MG63 (cell line): Measurements from ENCODE around the gene PHLDB2. TPM values are rescaled to one million over a fixed set of nuclear protein-coding genes. Genes with fewer than 3 reads are reported as not detected.
A peak's percentile ranks its signal among the peaks of the same experiment; 100 is the strongest.

Experiments
- DNase-seq: peaks from one replicate; pipeline ENCODE4 v3.0.0-alpha.2; 2020
- H3K27me3 ChIP-seq: fragments of 250-450 bp; sonication (Bioruptor Pico); 2 replicates; pipeline ENCODE4 v1.5.1; 2020; ENCODE audit warnings: mild to moderate bottlenecking, moderate library complexity
- H3K36me3 ChIP-seq: fragments of 250-450 bp; sonication (Bioruptor Pico); 2 replicates; pipeline ENCODE4 v1.5.1; 2020; ENCODE audit warnings: mild to moderate bottlenecking, moderate library complexity
- H3K4me3 ChIP-seq: fragments of 250-450 bp; sonication (Bioruptor Pico); 2 replicates; pipeline ENCODE4 v1.5.1; 2020; ENCODE audit warnings: mild to moderate bottlenecking, moderate library complexity
- H3K9me3 ChIP-seq: fragments of 250-450 bp; sonication (Bioruptor Pico); 2 replicates; pipeline ENCODE4 v1.5.1; 2020; ENCODE audit warnings: mild to moderate bottlenecking, moderate library complexity
- total RNA-seq: library from RNA; depleted of rRNA; stranded (reverse); fragments of >200 nt; shearing (Covaris generic); gene quantifications from 2 replicates; pipeline ENCODE4 v1.2.3, GENCODE V29; 2014; ENCODE audit warnings: low replicate concordance

PHLDB2 gene
- total RNA-seq, 1 experiment from 2014 or later = 65.4 TPM

DNA sequence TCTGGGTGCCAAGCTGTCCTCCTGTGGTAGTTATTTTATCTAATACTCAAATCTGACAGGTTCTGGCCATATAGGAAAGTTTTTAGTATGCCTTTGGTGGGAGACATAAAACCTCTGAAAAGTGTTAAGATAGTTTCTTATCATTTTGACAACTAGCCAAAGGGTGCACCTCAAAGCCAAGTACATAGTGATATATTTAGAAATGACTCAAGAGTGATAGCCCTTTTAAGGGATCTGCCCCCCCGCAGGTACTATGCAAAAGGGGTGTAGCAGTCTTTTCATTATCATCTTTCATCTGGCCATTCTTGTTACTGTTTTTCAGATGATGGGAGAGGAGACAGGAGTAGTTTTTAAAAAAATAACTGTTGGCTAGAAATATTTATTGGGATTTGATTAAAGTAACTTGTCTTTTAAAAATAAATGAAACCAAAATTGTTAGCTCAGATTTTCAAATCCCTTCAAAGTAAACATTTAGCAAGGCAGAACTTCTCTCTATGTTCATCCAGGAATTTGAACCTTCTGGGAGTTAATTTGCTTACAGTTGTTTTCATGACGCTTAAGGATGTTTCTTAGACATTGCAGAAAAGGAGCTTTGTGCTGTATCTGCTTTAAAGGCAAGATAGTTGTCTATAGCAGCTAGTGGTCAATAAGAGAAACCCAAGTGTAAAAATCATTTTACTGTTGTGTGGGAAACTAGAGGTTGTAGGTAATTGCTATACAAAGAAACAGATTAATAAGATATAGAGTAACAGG, 5.1 kb downstream of the PHLDB2 start:
- Histone ChIP-seq H3K27me3 (no peaks in the 10 kb centered on the region), H3K36me3 (0 out of 2 replicates have a peak, but pooled peaks cover 3% of the 10 kb centered on the region), H3K9me3 (no peaks in the 10 kb centered on the region), H3K4me3 (no peak overlapping the region)
- DNase-seq = no peak

DNA sequence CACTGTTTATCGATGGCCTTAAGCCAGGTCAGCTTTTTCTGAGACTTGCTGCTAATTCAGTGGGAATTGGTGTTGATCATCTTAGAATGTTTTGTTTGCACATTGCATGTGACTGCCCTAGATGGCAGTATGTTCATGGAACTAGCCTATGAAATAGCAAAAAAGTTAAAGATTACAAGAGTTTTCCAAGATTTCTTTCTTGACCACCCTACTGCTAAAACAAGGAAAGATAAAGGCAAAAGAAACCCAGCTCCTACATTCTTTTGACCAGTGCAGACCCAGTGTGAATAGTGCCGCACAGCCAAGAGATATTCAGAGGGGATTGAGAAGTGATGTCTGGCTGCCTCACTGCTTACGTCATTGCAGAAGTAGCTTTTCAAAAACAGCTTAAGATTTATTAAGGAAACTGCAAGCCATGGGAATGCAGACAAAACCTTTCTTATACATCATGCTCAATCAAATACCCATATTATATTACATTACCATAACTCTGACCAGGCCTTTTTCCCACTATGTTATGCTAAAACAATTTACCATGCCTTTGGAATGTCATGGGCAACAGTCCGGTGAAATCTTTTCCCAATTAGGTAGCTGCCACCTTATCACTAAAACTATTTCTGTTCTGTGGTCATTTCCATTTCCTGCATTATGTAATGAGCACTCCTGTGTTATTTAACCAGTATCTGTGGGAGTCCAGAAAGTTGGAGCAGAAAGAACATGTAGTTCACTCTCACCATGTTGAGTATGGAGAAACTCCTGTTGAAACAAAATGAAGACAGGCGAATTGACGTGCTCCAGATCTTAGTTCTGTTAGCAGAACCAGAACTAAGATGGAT, 6.0 kb downstream of the PHLDB2 start:
- Histone ChIP-seq H3K4me3 (no peak overlapping the region), H3K27me3 (no peaks in the 10 kb centered on the region), H3K36me3 (peaks cover 9% of the 10 kb centered on the region; the same call in 1 of the 2 replicates), H3K9me3 (no peaks in the 10 kb centered on the region)
- DNase-seq = peak; percentile 44

DNA sequence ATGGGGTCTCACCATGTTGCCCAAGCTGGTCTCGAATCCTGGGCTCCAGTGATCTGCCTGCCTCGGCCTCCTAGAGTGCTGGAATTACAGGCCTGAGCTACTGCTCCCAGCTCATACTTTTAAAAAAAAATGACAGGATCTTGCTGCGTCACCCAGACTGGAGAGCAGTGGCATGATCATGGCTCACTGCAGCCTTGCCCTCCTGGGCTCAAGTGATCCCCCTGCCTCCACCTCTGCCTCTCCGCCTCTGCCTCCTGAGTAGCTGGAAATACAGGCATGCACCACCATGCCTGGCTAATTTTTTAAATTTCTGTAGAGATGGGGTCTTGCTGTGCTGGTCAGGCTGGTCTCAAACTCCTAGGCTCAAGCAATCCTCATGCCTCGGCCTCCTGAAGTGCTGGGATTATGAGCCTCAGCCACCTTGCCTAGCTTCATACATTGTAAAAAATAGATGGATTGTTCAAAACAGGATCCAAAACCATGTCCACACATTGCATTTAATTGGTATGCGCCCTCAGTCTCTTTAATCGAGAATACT, 8.9 kb downstream of the PHLDB2 start:
- Histone ChIP-seq H3K9me3 (no peaks in the 10 kb centered on the region), H3K36me3 (peaks cover 13% of the 10 kb centered on the region), H3K27me3 (no peaks in the 10 kb centered on the region), H3K4me3 (no peak overlapping the region)
- DNase-seq = no peak

DNA sequence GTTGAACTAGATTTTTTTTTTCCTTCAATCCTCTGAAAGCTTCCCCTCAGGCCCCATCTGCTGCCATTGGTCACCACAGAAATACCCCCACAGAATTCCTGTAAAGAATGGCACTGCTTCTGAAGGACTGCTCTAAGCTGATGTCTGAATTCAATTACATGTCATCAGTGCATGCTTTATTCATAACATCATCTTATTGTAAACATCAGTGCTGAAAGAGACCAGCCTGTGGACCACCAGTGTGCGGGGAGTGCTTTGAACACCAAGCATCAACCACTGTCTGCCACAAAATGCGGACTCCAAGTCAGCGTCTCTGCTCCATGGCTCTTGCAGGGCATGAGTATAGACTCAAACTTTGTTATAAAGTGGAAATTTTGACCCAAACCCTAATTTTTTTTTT, 11.6 kb downstream of the PHLDB2 start:
- Histone ChIP-seq H3K27me3 (no peaks in the 10 kb centered on the region), H3K4me3 (no peak overlapping the region), H3K9me3 (no peaks in the 10 kb centered on the region), H3K36me3 (peaks cover 13% of the 10 kb centered on the region)
- DNase-seq = no peak

DNA sequence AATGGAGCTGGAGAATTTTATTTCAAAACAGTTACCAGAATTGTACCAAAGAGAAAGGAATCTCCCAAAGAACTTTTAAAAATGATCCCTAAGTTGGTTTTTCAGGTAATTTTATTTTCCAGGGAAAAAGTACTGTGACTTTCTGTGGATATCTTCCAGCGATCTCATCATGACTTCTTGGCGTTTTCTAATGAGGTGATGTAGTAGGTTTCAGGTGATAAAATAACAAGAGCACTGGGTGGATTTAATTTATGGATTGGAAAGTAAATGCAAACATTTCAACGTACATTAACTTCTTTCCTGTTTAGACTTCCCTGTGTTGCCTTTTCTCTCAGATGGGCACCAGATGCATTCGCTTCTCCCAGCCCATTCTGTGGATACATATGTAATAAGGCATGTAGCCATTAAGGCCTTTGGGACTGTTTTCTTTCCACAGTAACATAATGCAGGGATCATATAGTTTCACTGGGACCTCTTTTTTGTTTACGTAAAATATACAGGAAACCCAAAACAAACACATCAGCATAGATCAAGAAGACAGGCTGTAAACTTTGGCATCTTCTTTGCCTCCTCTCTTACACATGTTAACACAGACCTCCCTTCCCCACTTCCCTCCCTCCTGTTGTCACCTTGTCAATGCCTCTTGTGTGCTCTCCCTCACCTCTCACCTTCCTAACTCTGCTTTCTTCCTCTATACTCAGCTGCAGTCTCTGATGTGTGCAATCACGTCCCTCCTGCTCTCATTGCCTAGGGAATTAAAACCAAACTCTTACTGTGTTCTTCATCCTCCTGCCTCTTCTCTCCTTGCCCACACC, 13.0 kb downstream of the PHLDB2 start:
- Histone ChIP-seq H3K9me3 (no peaks in the 10 kb centered on the region), H3K36me3 (peaks cover 13% of the 10 kb centered on the region), H3K27me3 (no peaks in the 10 kb centered on the region), H3K4me3 (no peak overlapping the region)
- DNase-seq = no peak

- Histone ChIP-seq H3K36me3 (peaks cover 13% of the 10 kb centered on the region), H3K4me3 (no peak overlapping the region), H3K27me3 (no peaks in the 10 kb centered on the region), H3K9me3 (no peaks in the 10 kb centered on the region)
- no peak for DNase-seq
Measured at GRCh38 chr3:111872979-111873378, 13.9 kb downstream of the PHLDB2 start.

- no peaks in the 10 kb centered on the region; the same call in 1 of the 2 replicates for H3K9me3 ChIP-seq
- DNase-seq = peak; percentile 73
- H3K4me3 ChIP-seq = no peak overlapping the region
- H3K27me3 ChIP-seq = no peaks in the 10 kb centered on the region
- peaks cover 13% of the 10 kb centered on the region for H3K36me3 ChIP-seq
Measured at GRCh38 chr3:111874177-111874820, 15.2 kb downstream of the PHLDB2 start.

GRCh38 chr3:111881480-111881879, 22.4 kb downstream of the PHLDB2 start:
- Histone ChIP-seq H3K9me3 (peaks cover 7% of the 10 kb centered on the region), H3K4me3 (no peak overlapping the region), H3K36me3 (peaks cover 12% of the 10 kb centered on the region), H3K27me3 (no peaks in the 10 kb centered on the region)
- no peak for DNase-seq

DNA sequence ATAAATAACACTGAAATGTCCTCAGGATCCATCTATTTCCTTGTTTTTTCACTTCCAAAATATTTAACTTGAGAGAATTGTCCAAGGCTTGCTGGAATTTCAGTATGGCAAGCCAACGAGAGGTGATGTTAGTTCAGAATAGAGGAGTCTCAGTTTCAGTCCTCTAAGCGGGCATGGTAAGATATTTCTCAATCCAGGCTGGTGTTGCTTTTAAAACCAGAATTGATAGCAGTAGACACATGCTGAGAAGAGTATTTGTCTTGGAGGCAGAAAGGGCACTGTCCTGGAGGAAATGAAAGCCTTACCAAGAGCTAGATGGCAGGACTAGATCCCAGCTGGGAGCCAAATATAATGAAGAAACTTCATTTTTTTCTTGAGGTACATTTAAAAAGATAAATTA, 23.1 kb downstream of the PHLDB2 start:
- Histone ChIP-seq H3K4me3 (no peak overlapping the region), H3K36me3 (peaks cover 14% of the 10 kb centered on the region), H3K9me3 (peaks cover 7% of the 10 kb centered on the region), H3K27me3 (no peaks in the 10 kb centered on the region)
- no peak for DNase-seq

- peaks cover 7% of the 10 kb centered on the region for H3K9me3 ChIP-seq
- DNase-seq = no peak
- no peaks in the 10 kb centered on the region for H3K27me3 ChIP-seq
- H3K36me3 ChIP-seq = peaks cover 17% of the 10 kb centered on the region
- no peak overlapping the region for H3K4me3 ChIP-seq
Measured at GRCh38 chr3:111882799-111883198, 23.7 kb downstream of the PHLDB2 start.

- Histone ChIP-seq H3K27me3 (no peaks in the 10 kb centered on the region), H3K9me3 (peaks cover 7% of the 10 kb centered on the region), H3K36me3 (peaks cover 17% of the 10 kb centered on the region), H3K4me3 (no peak overlapping the region)
- DNase-seq = no peak
Measured at GRCh38 chr3:111884411-111885018, 25.4 kb downstream of the PHLDB2 start.

DNA sequence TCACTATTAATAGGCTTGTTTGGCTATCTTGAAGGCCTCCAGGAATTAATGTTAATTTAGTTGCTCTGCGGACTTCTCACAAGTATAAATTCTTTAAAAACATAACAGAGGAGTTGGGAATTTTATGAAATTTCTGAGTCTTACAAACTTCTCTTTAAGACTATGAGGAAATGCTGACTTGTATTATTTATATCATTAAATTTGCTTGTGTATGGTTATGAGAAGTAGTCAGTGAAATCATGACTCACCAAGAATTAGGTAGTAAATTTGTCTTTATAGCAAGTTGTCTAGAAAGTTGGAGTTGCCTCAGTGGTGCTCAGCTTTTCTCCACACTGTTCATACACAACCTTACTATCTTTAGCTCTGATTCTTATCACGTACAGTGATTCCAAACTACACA, 26.5 kb downstream of the PHLDB2 start:
- DNase-seq = no peak
- H3K27me3 ChIP-seq = no peaks in the 10 kb centered on the region
- H3K9me3 ChIP-seq = peaks cover 3% of the 10 kb centered on the region; the same call in 1 of the 2 replicates
- peaks cover 23% of the 10 kb centered on the region for H3K36me3 ChIP-seq
- H3K4me3 ChIP-seq = no peak overlapping the region

DNA sequence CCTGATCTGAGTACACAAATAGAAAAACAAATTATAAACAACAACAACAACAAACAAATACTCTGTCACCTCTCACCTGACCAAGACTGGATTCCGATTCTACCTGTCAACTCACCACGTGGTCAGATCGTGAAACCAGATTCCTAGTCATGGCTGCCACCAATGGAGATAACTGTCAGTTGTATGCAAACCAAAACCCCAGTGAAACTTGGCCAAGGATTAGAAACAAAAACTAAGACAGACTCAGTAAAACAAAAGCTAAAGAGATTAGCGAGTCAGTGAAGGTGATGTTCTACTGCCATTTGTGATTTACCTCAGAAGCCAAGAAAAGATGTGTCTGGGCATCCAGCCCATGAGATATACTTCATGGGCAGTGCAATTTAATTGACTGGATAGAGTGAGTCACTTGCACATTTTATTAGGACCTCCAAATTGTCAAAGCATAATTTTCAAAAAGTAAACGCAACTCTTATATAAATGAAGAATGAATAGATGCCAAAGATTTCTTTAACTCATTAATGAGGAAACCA, 31.1 kb downstream of the PHLDB2 start:
- Histone ChIP-seq H3K4me3 (no peak overlapping the region), H3K36me3 (peaks cover 17% of the 10 kb centered on the region), H3K9me3 (no peaks in the 10 kb centered on the region), H3K27me3 (no peaks in the 10 kb centered on the region)
- peak; percentile 54 for DNase-seq

GRCh38 chr3:111892070-111892469, 33.0 kb downstream of the PHLDB2 start:
- no peaks in the 10 kb centered on the region for H3K9me3 ChIP-seq
- peaks cover 11% of the 10 kb centered on the region; the same call in 1 of the 2 replicates for H3K36me3 ChIP-seq
- H3K4me3 ChIP-seq = no peak overlapping the region
- DNase-seq = no peak
- H3K27me3 ChIP-seq = no peaks in the 10 kb centered on the region

- no peak overlapping the region for H3K4me3 ChIP-seq
- peaks cover 19% of the 10 kb centered on the region for H3K36me3 ChIP-seq
- DNase-seq = no peak
- H3K9me3 ChIP-seq = peaks cover 18% of the 10 kb centered on the region
- H3K27me3 ChIP-seq = no peaks in the 10 kb centered on the region
Measured at GRCh38 chr3:111895071-111895470, 36.0 kb downstream of the PHLDB2 start.

- H3K27me3 ChIP-seq = no peaks in the 10 kb centered on the region
- no peak for DNase-seq
- H3K9me3 ChIP-seq = peaks cover 18% of the 10 kb centered on the region
- no peak overlapping the region for H3K4me3 ChIP-seq
- peaks cover 23% of the 10 kb centered on the region for H3K36me3 ChIP-seq
Measured at GRCh38 chr3:111899966-111900365, 40.9 kb downstream of the PHLDB2 start.
